ES-I3 (cell line): ENCODE data around the gene NBL1.
A peak's percentile ranks its signal among the peaks of the same experiment; 100 is the strongest.

Experiments used
- H3K36me3 ChIP-seq: 2 replicates; pipeline ENCODE4 v1.6.1; 2013; ENCODE audit warnings: mild to moderate bottlenecking, low read length, control low read depth, moderate library complexity; ENCODE audit not compliant: insufficient read depth
- H3K4me1 ChIP-seq: 2 replicates; pipeline ENCODE4 v1.6.1; 2013; ENCODE audit warnings: mild to moderate bottlenecking, control low read depth, low read length; ENCODE audit not compliant: insufficient read depth
- H3K9ac ChIP-seq: 2 replicates; pipeline ENCODE4 v1.6.1; 2013; ENCODE audit warnings: low read depth, mild to moderate bottlenecking, low read length, moderate library complexity
- H3K9me3 ChIP-seq: 2 replicates; pipeline ENCODE4 v1.6.1; 2013; ENCODE audit warnings: mild to moderate bottlenecking, low read length, moderate library complexity; ENCODE audit not compliant: control insufficient read depth, insufficient read depth

Gene NBL1

GRCh38 chr1:19643602-19644394 is at the start of gene NBL1:
Gene NBL1, plus strand, starts transcription at chr1:19644311. Its CDS starts 10,720 bp downstream, at chr1:19655031.
- peak within 1 kb of the TSS; percentile 83 for H3K9ac ChIP-seq
- H3K36me3 ChIP-seq = no peaks in the 10 kb centered on the region
- peaks cover 9% of the 10 kb centered on the region for H3K4me1 ChIP-seq
- no peaks in the 10 kb centered on the region for H3K9me3 ChIP-seq

- Histone ChIP-seq H3K9me3 (no peaks in the 10 kb centered on the region), H3K36me3 (no peaks in the 10 kb centered on the region), H3K4me1 (no peaks in the 10 kb centered on the region), H3K9ac (peak overlapping the region; percentile 92)
Observed at GRCh38 chr1:19596065-19596713, 47.9 kb upstream of the NBL1 start.

- Histone ChIP-seq H3K36me3 (no peaks in the 10 kb centered on the region), H3K4me1 (no peaks in the 10 kb centered on the region), H3K9ac (peak overlapping the region; percentile 92), H3K9me3 (no peaks in the 10 kb centered on the region)
Observed at GRCh38 chr1:19596714-19597495, 47.2 kb upstream of the NBL1 start.

- H3K9ac ChIP-seq = peak overlapping the region; percentile 92
- no peaks in the 10 kb centered on the region for H3K36me3 ChIP-seq
- no peaks in the 10 kb centered on the region for H3K9me3 ChIP-seq
- no peaks in the 10 kb centered on the region for H3K4me1 ChIP-seq
Observed at GRCh38 chr1:19597496-19598309, 46.4 kb upstream of the NBL1 start.

DNA sequence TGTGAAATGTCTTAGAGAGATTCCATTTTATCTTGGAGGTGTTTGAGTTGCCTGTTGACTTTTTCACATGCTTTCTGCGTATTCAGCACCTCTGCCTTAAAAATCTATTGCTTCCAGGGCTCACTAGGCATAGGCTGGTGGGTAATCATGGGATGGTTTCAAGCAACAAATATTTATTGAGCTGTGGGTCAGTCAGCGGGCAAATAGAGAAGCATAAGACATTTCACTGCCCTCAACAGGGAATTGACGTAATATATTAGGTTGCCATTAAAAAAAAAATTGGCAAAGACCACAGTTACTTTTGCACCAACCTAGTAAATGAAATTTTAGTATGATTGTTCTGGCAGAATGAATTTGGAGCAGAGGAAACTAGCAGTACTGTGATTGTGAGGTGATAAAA is 44.3 kb upstream of the NBL1 start:
- Histone ChIP-seq H3K9ac (no peak overlapping the region), H3K4me1 (no peaks in the 10 kb centered on the region), H3K36me3 (no peaks in the 10 kb centered on the region), H3K9me3 (no peaks in the 10 kb centered on the region)

DNA sequence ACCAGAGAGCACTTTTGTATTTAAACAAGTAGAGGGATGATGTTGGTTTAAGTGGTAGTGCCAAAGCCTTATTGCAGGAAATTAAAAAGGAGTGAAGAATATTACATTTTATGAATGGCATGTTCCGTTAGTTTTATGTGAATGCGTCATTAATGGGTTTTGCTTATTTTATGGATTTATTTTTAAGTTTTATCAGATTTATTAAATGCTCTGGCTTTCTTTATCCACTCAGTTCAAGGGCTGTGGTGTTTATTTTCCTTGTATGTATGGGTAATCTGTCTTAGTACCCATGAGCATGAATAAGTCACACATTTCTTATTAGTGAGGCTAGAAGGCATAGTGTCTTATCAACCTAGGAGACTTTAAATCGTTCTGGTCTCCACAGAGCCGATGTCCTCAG is 41.6 kb upstream of the NBL1 start:
- H3K36me3 ChIP-seq = no peaks in the 10 kb centered on the region
- no peaks in the 10 kb centered on the region for H3K4me1 ChIP-seq
- no peaks in the 10 kb centered on the region for H3K9me3 ChIP-seq
- no peak overlapping the region for H3K9ac ChIP-seq

GRCh38 chr1:19605967-19606366 is 38.1 kb upstream of the NBL1 start:
- no peaks in the 10 kb centered on the region for H3K4me1 ChIP-seq
- H3K9me3 ChIP-seq = no peaks in the 10 kb centered on the region
- H3K36me3 ChIP-seq = no peaks in the 10 kb centered on the region
- H3K9ac ChIP-seq = no peak overlapping the region

DNA sequence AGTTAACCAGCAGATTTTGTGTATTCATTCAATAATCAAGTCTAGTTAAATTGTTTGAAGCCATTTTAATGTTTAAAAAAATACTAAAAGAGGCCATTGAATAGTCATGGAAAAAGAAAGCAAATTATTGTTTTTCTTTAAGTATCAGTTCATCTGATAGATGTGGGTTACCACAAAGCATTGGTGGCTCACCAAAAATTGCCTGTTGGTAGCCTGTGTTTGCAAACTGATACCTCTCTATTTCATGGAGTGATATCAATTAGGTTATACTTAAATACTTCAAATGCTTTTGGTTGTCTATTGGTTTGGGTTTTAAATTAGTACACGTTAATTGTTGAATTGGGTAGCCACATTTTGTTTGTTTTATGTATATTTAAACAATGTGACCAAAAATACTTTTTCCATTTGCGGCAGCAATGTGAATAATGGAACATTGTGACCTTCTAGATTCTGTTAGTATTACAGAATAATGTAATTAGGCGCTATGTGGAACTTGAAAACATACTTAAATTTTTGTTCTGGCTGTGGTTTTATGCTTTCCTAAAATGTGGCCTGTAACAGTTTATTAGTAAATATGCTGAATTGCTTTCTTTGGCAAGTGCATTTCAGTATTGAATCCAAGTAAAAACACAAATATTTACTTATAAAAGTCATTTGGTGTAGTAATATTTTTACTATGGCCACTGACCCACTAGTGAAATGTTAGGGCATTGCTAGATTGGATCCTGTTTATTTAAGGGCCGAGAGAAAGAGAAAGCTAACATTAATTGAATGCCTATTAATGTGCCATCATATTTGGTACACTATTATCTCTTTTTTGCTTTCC is 37.1 kb upstream of the NBL1 start:
- Histone ChIP-seq H3K4me1 (no peaks in the 10 kb centered on the region), H3K9me3 (no peaks in the 10 kb centered on the region), H3K36me3 (no peaks in the 10 kb centered on the region), H3K9ac (no peak overlapping the region)

DNA sequence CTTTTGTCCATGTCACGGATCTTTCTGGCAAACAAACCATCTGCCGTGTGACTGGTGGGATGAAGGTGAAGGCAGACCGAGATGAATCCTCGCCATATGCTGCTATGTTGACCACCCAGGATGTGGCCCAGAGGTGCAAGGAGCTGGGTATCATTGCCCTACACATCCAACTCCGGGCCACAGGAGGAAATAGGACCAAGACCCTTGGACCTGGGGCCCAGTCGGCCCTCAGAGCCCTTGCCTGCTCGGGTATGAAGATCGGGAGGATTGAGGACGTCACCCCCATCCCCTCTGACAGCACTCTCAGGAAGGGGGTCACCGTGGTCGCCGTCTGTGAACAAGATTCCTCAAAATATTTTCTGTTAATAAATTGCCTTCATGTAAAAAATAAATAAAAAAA is 35.9 kb upstream of the NBL1 start:
- Histone ChIP-seq H3K4me1 (no peaks in the 10 kb centered on the region), H3K9me3 (no peaks in the 10 kb centered on the region), H3K36me3 (no peaks in the 10 kb centered on the region), H3K9ac (no peak overlapping the region)

DNA sequence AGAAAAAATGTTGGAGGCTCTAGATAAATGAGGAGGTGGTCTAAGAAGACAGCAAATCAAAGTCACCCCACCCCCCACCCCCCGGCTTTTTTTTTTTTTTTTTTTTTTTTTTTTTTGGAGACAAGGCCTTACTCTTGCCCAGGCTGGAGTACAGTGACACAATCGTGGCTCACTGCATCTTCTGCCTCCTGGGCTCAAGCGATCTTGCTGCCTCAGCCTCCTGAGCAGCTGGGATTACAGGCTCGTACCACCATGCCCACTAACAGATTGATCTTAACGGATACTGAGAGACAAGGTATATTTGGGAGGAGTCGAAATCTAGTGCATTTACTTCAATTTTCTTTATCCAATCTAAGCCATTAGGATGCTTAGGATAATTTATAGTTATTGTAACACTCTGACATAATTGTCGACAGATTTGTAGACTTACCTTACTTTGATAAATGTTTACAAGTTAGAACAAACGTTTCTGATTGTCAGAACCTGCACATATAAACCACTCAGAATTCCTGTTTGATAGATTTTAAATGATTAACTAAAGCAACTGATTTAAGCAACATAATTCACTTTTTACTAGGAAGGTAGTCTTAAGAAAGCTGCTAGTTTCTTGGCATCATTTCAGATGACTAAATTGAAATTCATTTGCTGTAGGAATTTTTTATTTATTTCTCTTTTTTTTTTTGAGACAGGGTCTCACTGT is 33.7 kb upstream of the NBL1 start:
- Histone ChIP-seq H3K4me1 (no peaks in the 10 kb centered on the region), H3K9ac (no peak overlapping the region), H3K36me3 (no peaks in the 10 kb centered on the region), H3K9me3 (no peaks in the 10 kb centered on the region)

DNA sequence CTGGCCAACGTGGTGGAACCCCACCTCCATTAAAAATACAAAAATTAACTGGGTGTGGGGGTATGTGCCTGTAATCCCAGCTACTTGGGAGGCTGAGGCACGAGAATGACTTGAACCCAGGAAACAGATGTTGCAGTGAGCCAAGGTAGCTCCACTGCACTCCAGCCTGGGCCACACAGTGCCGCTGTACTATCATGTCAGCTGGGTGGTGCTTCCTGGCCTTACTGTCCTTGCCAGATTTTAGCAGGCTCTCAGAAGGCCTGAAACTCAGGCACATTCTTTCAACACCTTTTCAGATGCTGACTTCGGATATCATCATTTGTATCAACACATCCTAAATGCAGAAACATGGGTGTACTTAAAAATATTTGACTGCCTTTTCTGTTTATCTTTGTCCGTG is 31.6 kb upstream of the NBL1 start:
- Histone ChIP-seq H3K9ac (no peak overlapping the region), H3K36me3 (no peaks in the 10 kb centered on the region), H3K4me1 (no peaks in the 10 kb centered on the region), H3K9me3 (no peaks in the 10 kb centered on the region)

- H3K9ac ChIP-seq = no peak overlapping the region
- no peaks in the 10 kb centered on the region for H3K36me3 ChIP-seq
- no peaks in the 10 kb centered on the region for H3K9me3 ChIP-seq
- H3K4me1 ChIP-seq = no peaks in the 10 kb centered on the region
Observed at GRCh38 chr1:19613171-19613703, 30.9 kb upstream of the NBL1 start.

- no peaks in the 10 kb centered on the region for H3K36me3 ChIP-seq
- no peak overlapping the region for H3K9ac ChIP-seq
- peaks cover 18% of the 10 kb centered on the region for H3K4me1 ChIP-seq
- H3K9me3 ChIP-seq = no peaks in the 10 kb centered on the region
Observed at GRCh38 chr1:19615438-19615837, 28.7 kb upstream of the NBL1 start.
